Measurements from ENCODE around the gene UMODL1.
A peak's percentile ranks its signal among the peaks of the same experiment; 100 is the strongest.

UMODL1 gene

DNA sequence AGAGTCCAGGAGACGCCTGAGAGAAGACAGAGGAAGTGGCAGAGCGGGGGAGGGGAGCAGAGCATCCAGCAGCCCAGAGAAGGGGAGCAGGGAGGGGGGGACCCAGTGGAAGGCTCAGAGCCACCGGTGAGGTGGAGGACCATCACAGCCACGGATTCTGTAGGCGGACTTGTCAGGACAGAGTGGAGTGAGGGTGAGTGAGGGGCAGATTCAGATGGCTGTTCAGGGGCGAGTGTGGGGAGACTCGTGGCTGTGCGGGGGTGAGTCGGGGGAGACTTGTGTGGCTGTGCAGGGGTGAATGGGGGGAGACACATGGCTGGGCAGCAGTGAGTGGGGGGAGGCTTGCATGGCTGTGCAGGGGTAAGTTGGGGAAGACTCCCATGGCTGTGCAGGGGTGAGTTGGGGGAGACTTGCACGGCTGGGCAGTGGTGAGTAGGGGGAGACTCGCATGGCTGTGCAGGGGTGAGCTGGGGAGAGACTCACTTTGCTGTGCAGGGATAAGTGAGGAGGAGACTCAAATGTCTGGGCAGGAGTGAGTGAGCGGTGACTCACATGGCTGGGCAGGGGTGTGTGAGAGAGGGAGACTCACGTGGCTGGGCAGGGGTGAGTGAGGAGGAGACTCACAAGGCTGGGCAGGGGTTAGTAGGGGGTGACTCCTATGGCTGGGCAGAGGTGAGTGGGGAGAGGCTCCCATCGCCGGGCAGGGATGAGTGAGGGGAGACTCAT, 91.0 kb downstream of the UMODL1 start:
- DNase-seq (ENCODE audit: low read depth in 2 of 2): peak in 1 of 2 donors; percentile 18
- TF ChIP-seq, protein P1, sequence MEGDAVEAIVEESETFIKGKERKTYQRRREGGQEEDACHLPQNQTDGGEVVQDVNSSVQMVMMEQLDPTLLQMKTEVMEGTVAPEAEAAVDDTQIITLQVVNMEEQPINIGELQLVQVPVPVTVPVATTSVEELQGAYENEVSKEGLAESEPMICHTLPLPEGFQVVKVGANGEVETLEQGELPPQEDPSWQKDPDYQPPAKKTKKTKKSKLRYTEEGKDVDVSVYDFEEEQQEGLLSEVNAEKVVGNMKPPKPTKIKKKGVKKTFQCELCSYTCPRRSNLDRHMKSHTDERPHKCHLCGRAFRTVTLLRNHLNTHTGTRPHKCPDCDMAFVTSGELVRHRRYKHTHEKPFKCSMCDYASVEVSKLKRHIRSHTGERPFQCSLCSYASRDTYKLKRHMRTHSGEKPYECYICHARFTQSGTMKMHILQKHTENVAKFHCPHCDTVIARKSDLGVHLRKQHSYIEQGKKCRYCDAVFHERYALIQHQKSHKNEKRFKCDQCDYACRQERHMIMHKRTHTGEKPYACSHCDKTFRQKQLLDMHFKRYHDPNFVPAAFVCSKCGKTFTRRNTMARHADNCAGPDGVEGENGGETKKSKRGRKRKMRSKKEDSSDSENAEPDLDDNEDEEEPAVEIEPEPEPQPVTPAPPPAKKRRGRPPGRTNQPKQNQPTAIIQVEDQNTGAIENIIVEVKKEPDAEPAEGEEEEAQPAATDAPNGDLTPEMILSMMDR (IDR thresholded peaks at IDR 0.05; ENCODE audit: low read depth, low read length): no peak
- H3K4me3 ChIP-seq (replicated peaks in 1 of 2; ENCODE audit: low read depth in 2 of 2, low read length in 2 of 2): no peak overlapping the region

DNA sequence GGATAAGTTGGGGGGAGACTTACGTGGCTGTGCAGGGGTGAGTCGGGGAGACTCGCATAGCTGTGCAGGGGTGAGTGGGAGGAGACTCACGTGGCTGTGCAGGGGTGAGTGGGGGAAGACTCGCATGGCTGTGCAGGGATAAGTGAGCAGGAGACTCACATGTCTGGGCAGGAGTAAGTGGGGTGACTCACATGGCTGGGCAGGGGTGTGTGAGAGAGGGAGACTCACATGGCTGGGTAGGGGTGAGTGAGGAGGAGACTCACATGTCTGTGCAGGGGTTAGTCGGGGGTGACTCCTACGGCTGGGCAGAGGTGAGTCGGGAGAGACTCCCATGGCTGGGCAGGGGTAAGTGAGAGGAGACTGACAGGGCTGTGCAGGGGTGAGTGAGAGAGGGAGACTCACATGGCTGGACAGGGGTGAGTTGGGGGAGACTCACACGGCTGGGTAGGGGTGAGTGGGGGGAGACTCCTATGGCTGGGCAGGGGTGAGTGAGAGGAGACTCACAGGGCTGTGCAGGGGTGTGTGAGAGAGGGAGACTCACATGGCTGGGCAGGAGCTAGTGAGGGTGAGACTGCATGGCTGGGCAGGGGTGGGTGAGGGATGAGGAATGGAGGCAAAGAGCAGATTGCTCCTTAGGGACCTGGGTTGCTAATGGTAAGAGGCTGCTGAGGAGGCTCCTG, 91.9 kb downstream of the UMODL1 start:
- TF ChIP-seq, protein P1 (IDR thresholded peaks at IDR 0.05; ENCODE audit: low read depth, low read length): no peak
- DNase-seq (ENCODE audit: low read depth in 2 of 2): peak in 1 of 2 donors; percentile 25

DNA sequence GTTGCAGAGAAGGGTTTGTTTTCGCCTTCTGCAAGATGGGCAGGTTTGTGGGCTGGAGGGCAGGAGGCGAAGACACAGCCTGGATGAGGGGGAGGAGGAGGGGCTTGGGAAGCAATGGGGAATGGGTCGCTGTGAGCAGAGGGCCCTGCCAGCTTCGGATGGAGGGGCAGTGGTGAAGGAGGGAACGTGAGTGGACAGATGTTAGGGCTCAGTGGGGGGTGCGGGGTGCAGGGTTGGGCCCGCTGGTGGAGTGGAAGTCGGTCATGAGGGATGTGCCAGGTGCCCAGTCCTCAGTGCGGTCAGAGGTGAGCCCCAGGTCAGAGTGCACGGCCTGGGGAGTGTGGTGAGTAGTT, 92.4 kb downstream of the UMODL1 start:
- TF ChIP-seq, protein P1 (IDR thresholded peaks at IDR 0.05; ENCODE audit: low read depth, low read length): no peak
- DNase-seq (ENCODE audit: low read depth in 2 of 2): no peak
- H3K4me3 ChIP-seq (replicated peaks in 1 of 2; ENCODE audit: low read depth in 2 of 2, low read length in 2 of 2): no peak overlapping the region

More for the DNA sequence above, 91.9 kb downstream of the UMODL1 start:
- H3K4me3 ChIP-seq (replicated peaks in 1 of 2; ENCODE audit: low read depth in 2 of 2, low read length in 2 of 2): no peak overlapping the region

DNA sequence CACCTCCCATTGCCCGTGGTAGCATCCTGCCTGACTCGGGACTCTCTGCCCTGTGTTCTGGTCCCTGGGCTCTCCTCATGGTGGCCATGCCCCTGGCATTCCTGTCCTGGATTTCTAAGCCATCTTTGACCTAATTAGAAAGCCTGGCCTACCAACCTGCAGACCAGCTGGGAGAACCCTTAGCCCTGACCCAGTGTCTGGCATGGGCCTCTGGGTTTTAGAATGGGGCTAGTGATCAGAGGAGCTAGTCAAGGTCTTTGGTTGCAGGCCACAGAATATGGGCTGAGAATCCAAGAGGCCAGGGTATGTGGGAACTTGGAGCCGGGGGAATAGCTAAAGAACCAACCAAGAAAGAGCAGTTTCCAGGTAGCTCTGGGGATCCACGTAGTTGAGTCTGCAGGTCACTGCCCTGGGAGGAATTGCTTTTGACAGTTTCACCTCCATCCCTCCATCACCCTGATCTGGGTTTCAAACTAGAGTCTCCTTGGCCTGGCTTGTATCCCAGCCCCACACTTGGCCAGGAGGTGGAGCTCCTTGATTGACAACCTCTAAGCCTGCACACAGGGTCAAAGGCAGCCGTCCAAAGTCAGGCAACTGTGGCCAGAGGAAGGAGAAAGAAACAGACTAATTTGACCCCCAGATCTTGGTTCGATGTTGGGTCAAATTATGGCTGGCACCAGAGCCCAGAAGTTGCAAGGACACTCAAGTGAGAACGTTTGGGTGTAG, 93.1 kb downstream of the UMODL1 start:
- TF ChIP-seq, protein P1 (IDR thresholded peaks at IDR 0.05; ENCODE audit: low read depth, low read length): peak; percentile 44
- H3K4me3 ChIP-seq (replicated peaks in 1 of 2; ENCODE audit: low read depth in 2 of 2, low read length in 2 of 2): no peak overlapping the region
- DNase-seq (ENCODE audit: low read depth in 2 of 2): peak; percentile 30 to 36

DNA sequence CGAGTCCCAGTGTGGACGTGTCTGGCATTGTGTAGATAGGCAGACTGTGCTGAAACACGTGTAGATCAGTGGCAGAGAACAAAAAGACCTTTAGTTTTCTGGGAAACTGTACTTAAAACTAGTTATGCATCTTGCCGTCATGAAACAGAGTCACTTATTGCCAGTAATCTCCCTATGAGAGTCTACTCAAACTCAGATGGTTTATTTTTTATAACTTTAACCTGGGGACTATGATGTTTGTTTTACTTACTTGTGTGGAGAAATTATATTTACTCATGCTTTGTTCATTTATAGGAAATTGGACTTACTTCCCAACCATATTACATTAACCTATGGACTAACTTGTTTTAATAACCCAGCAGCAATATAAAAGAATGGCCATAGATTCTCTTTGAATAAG, 93.7 kb downstream of the UMODL1 start:
- TF ChIP-seq, protein P1 (IDR thresholded peaks at IDR 0.05; ENCODE audit: low read depth, low read length): no peak
- no peak for DNase-seq (ENCODE audit: low read depth in 2 of 2)
- no peak overlapping the region for H3K4me3 ChIP-seq (replicated peaks in 1 of 2; ENCODE audit: low read depth in 2 of 2, low read length in 2 of 2)

DNA sequence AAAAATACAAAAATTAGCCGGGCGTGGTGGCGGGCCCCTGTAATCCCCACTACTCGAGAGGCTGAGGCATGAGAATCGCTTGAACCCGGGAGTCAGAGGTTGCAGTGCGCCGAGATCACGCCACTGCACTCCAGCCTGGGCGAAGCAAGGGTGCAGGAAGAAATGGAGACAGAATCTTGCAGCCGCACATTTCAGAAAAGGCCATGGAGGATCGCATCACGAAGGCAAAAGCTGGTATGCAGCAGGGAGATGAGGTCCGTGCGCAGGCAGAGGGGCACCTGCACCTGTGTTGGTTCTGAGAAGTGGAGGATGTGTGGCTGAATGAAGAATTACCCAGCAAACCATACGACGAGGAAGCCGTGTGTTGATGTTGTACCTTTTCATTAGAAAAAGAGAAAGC, 94.8 kb downstream of the UMODL1 start:
- no peak overlapping the region for H3K4me3 ChIP-seq (replicated peaks in 1 of 2; ENCODE audit: low read depth in 2 of 2, low read length in 2 of 2)
- TF ChIP-seq, protein P1 (IDR thresholded peaks at IDR 0.05; ENCODE audit: low read depth, low read length): no peak
- DNase-seq (ENCODE audit: low read depth in 2 of 2): no peak
